Astrocyte (in vitro differentiated cells and primary cell): ENCODE measurements around the gene TMEM47. TPM values are rescaled to one million over a fixed set of nuclear protein-coding genes. Genes with fewer than 3 reads are reported as not detected.
A peak's percentile ranks its signal among the peaks of the same experiment; 100 is the strongest.

Experiments used
- DNase-seq: peaks from one replicate; pipeline ENCODE4 v3.0.0-alpha.2; 2010; ENCODE audit warnings: low read depth
- FAIRE-seq: peaks from 2 replicates; lab custom pipeline; 2011; peaks lifted over from hg19 to GRCh38; lab: Jason Lieb, UNC
- H2AFZ ChIP-seq: 2 replicates; pipeline ENCODE4 v1.6.0; 2012; ENCODE audit warnings: low read depth, low read length, inconsistent platforms
- H3K27ac ChIP-seq: 2 replicates; pipeline ENCODE4 v1.5.1; 2011; ENCODE audit warnings: low read depth, low read length, inconsistent platforms
- H3K27me3 ChIP-seq: 2 replicates; pipeline ENCODE4 v1.6.0; 2011; ENCODE audit warnings: low read length, inconsistent platforms; ENCODE audit not compliant: insufficient read depth
- H3K36me3 ChIP-seq: 2 replicates; pipeline ENCODE4 v1.5.1; 2011; ENCODE audit warnings: low read length, inconsistent platforms; ENCODE audit not compliant: insufficient read depth
- H3K4me1 ChIP-seq: 2 replicates; pipeline ENCODE4 v1.5.1; 2011; ENCODE audit warnings: low read length, inconsistent platforms; ENCODE audit not compliant: insufficient read depth
- H3K4me2 ChIP-seq: 2 replicates; pipeline ENCODE4 v1.6.0; 2012; ENCODE audit warnings: low read length, inconsistent platforms
- H3K4me3 ChIP-seq: 2 replicates; pipeline ENCODE4 v1.5.1; 2011; ENCODE audit warnings: low read depth, mild to moderate bottlenecking, low read length, inconsistent platforms; ENCODE audit not compliant: insufficient read depth
- H3K79me2 ChIP-seq: 2 replicates; pipeline ENCODE4 v1.6.0; 2012; ENCODE audit warnings: mild to moderate bottlenecking, low read length, inconsistent platforms; ENCODE audit not compliant: insufficient read depth
- H3K9ac ChIP-seq: 2 replicates; pipeline ENCODE4 v1.6.0; 2012; ENCODE audit warnings: mild to moderate bottlenecking, low read length, inconsistent platforms
- H3K9me3 ChIP-seq: 2 replicates; pipeline ENCODE4 v1.5.1; 2012; ENCODE audit warnings: low read depth, mild to moderate bottlenecking, low read length, inconsistent platforms; ENCODE audit not compliant: insufficient read depth
- H4K20me1 ChIP-seq: 2 replicates; pipeline ENCODE4 v1.6.0; 2012; ENCODE audit warnings: low read length, inconsistent platforms; ENCODE audit not compliant: insufficient read depth
- H3K27ac Mint-ChIP-seq: one replicate; pipeline ENCODE4 v1.8.0; 2021; ENCODE audit warnings: mild to moderate bottlenecking, mixed read lengths; ENCODE audit not compliant: unreplicated experiment
- H3K27me3 Mint-ChIP-seq: one replicate; pipeline ENCODE4 v1.8.0; 2021; ENCODE audit warnings: low read depth, mixed read lengths; ENCODE audit not compliant: unreplicated experiment
- H3K36me3 Mint-ChIP-seq: one replicate; pipeline ENCODE4 v1.8.0; 2021; ENCODE audit warnings: low read depth, mixed read lengths; ENCODE audit not compliant: unreplicated experiment
- H3K4me1 Mint-ChIP-seq: one replicate; pipeline ENCODE4 v1.8.0; 2021; ENCODE audit warnings: low read depth, mixed read lengths; ENCODE audit not compliant: unreplicated experiment
- H3K4me3 Mint-ChIP-seq: one replicate; pipeline ENCODE4 v1.8.0; 2021; ENCODE audit warnings: mild to moderate bottlenecking, moderate library complexity, mixed read lengths; ENCODE audit not compliant: unreplicated experiment
- H3K9me3 Mint-ChIP-seq: one replicate; pipeline ENCODE4 v1.8.0; 2021; ENCODE audit warnings: mild to moderate bottlenecking, mixed read lengths; ENCODE audit not compliant: unreplicated experiment
- EZH2 ChIP-seq: IDR thresholded peaks from 2 replicates; pipeline ENCODE4 v1.6.1; 2012; ENCODE audit warnings: mild to moderate bottlenecking, low read length, inconsistent platforms; ENCODE audit not compliant: insufficient read depth
- total RNA-seq: library from RNA; stranded (reverse); gene quantifications from 2 replicates; pipeline ENCODE4 v1.2.1, GENCODE V29; 2021
- TF ChIP-seq, protein P1 (sequence below): IDR thresholded peaks from 2 replicates; pipeline ENCODE4 v1.5.1; 2011; ENCODE audit warnings: low read depth, mild to moderate bottlenecking, inconsistent platforms, low read length, moderate library complexity; ENCODE audit not compliant: insufficient read depth

The TMEM47 gene
- total RNA-seq, 1 donor from 2014 or later: 40.3 TPM

DNA sequence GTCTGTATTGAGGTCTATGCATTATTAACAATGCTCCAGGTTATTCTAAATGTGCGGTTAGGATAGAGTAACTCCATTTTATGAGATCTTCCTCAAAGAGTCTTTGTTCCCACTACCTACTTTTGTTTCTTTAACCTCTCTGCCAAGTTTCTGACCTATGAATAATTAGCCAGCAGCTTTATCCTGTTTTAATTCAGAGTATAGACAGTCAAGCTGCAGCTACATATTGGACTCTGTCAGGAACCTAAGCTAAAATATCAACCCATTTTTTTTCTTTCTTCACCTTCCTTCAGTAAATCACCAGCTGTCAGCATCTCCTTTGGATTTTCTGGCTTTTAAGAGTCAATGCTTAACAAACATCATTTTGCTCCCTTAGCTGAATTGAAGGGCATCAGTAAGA lies 72.3 kb downstream of the TMEM47 start:
- H3K4me1 Mint-ChIP-seq: no peaks in the 10 kb centered on the region
- no peaks in the 10 kb centered on the region for H3K9me3 ChIP-seq
- H3K4me1 ChIP-seq: no peaks in the 10 kb centered on the region
- no peak overlapping the region for H3K9ac ChIP-seq
- H3K27me3 Mint-ChIP-seq: no peaks in the 10 kb centered on the region
- no peak overlapping the region for H3K27ac Mint-ChIP-seq
- H3K9me3 Mint-ChIP-seq: no peaks in the 10 kb centered on the region
- FAIRE-seq (no peak), DNase-seq (no peak)
- no peak overlapping the region for H3K4me3 Mint-ChIP-seq
- TF ChIP-seq, protein P1, sequence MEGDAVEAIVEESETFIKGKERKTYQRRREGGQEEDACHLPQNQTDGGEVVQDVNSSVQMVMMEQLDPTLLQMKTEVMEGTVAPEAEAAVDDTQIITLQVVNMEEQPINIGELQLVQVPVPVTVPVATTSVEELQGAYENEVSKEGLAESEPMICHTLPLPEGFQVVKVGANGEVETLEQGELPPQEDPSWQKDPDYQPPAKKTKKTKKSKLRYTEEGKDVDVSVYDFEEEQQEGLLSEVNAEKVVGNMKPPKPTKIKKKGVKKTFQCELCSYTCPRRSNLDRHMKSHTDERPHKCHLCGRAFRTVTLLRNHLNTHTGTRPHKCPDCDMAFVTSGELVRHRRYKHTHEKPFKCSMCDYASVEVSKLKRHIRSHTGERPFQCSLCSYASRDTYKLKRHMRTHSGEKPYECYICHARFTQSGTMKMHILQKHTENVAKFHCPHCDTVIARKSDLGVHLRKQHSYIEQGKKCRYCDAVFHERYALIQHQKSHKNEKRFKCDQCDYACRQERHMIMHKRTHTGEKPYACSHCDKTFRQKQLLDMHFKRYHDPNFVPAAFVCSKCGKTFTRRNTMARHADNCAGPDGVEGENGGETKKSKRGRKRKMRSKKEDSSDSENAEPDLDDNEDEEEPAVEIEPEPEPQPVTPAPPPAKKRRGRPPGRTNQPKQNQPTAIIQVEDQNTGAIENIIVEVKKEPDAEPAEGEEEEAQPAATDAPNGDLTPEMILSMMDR: no peak
- no peak for TF ChIP-seq EZH2
- no peaks in the 10 kb centered on the region for H3K27me3 ChIP-seq
- H3K36me3 Mint-ChIP-seq: no peaks in the 10 kb centered on the region
- no peak overlapping the region for H3K27ac ChIP-seq
- no peaks in the 10 kb centered on the region for H3K79me2 ChIP-seq
- no peaks in the 10 kb centered on the region for H3K36me3 ChIP-seq
- no peak overlapping the region for H3K4me3 ChIP-seq
- H2AFZ ChIP-seq: no peak overlapping the region
- H4K20me1 ChIP-seq: no peaks in the 10 kb centered on the region
- peak overlapping the region; percentile 37 for H3K4me2 ChIP-seq

DNA sequence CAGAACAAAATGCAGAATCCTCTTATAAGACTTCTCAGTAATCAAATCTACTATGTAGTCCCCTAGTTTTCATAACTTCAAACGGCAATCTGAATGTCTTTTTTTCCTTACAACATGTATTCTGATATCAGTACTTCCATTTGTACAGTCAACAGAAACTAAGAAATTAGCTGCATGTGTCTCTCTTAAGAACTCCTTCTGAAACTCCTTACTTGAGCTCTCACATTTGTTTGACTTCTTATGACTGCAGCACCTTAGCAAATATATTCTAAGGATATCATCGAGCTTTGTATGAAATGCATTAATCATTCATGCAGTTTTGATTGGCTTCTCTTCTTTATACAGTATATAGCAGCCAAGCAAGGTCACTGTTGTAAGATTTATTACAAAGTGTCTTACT lies 77.0 kb downstream of the TMEM47 start:
- no peak overlapping the region for H3K4me3 Mint-ChIP-seq
- H3K4me1 Mint-ChIP-seq: no peaks in the 10 kb centered on the region
- H3K36me3 Mint-ChIP-seq: no peaks in the 10 kb centered on the region
- no peaks in the 10 kb centered on the region for H3K27me3 ChIP-seq
- H3K36me3 ChIP-seq: no peaks in the 10 kb centered on the region
- no peak overlapping the region for H3K4me2 ChIP-seq
- peak; percentile 45 for FAIRE-seq
- no peak overlapping the region for H3K4me3 ChIP-seq
- DNase-seq: no peak
- no peaks in the 10 kb centered on the region for H3K4me1 ChIP-seq
- H3K27ac ChIP-seq: no peak overlapping the region
- no peak for TF ChIP-seq EZH2
- TF ChIP-seq, protein P1: no peak
- no peak overlapping the region for H3K9ac ChIP-seq
- H3K9me3 Mint-ChIP-seq: no peaks in the 10 kb centered on the region
- H3K79me2 ChIP-seq: no peaks in the 10 kb centered on the region
- H3K9me3 ChIP-seq: no peaks in the 10 kb centered on the region
- no peaks in the 10 kb centered on the region for H3K27me3 Mint-ChIP-seq
- no peak overlapping the region for H3K27ac Mint-ChIP-seq
- no peaks in the 10 kb centered on the region for H4K20me1 ChIP-seq
- H2AFZ ChIP-seq: no peak overlapping the region

DNA sequence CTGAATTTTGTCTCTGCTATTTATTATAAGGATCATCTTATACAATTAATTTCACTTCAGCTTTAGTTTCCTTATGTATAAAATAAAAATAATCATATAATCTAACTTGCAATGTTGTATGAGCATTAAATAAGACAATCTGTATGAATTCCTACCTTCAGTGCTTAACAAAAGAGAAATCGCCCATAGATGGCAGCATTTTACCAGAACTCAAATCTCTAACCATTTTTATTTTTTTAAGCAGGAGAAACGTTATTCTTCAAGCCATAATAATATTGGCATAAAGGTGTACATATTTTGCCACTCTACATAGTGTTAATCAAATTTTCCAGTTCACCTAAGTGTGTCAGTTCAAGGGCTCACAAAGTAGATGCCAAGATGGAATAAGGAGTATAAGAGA lies 78.8 kb downstream of the TMEM47 start:
- Histone ChIP-seq H3K4me1 (no peaks in the 10 kb centered on the region), H2AFZ (no peak overlapping the region), H3K9me3 (no peaks in the 10 kb centered on the region), H3K9ac (no peak overlapping the region), H3K27me3 (no peaks in the 10 kb centered on the region), H3K36me3 (no peaks in the 10 kb centered on the region), H3K4me2 (no peak overlapping the region), H3K4me3 (no peak overlapping the region), H3K27ac (no peak overlapping the region), H4K20me1 (no peaks in the 10 kb centered on the region), H3K79me2 (no peaks in the 10 kb centered on the region)
- DNase-seq: peak; percentile 14
- H3K9me3 Mint-ChIP-seq: no peaks in the 10 kb centered on the region
- peak; percentile 96 for FAIRE-seq
- TF ChIP-seq, protein P1: peak; percentile 27
- no peak for TF ChIP-seq EZH2
- no peaks in the 10 kb centered on the region for H3K27me3 Mint-ChIP-seq
- no peaks in the 10 kb centered on the region for H3K4me1 Mint-ChIP-seq
- H3K36me3 Mint-ChIP-seq: no peaks in the 10 kb centered on the region
- no peak overlapping the region for H3K4me3 Mint-ChIP-seq
- no peak overlapping the region for H3K27ac Mint-ChIP-seq
